GM12878 (cell line): Measurements from ENCODE around the gene CLNK. TPM values are rescaled to one million over a fixed set of nuclear protein-coding genes. Genes with fewer than 3 reads are reported as not detected.

Experiments
- ATAC-seq: fragments of 200-7000 bp; cut with Tn5 transposase; 3 replicates; pipeline ENCODE4 v1.9.1; 2020; ENCODE audit warnings: mild to moderate bottlenecking, moderate library complexity
- BruUV-seq: library from RNA; stranded (reverse); fragments of 400-500 nt; replicated peaks from 2 replicates; lab custom pipeline; 2021; lab: Mats Ljungman, UMichigan
- CTCF ChIA-PET: fragments of 300-600 bp; sonication (Branson Sonifier 250); formaldehyde crosslinking; extraction: SDS; loops from one replicate; lab custom pipeline; 2021; ENCODE audit warnings: inconsistent platforms; lab: Yijun Ruan, JAX
- POLR2A ChIA-PET: fragments of 350-600 bp; formaldehyde crosslinking; extraction: SDS; loops from one replicate; lab custom pipeline; 2021; ENCODE audit warnings: inconsistent platforms; lab: Charles Lee
- RAD21 ChIA-PET: fragments of 300-600 bp; sonication (Branson Sonifier 250); formaldehyde crosslinking; loops from one replicate; lab custom pipeline; 2023; ENCODE audit warnings: antibody characterized with exemption; ENCODE audit not compliant: unreplicated experiment; lab: Charles Lee
- SMC1A ChIA-PET: fragments of 300-600 bp; sonication (Branson Sonifier 250); formaldehyde crosslinking; loops from one replicate; lab custom pipeline; 2023; ENCODE audit not compliant: unreplicated experiment, uncharacterized antibody; lab: Charles Lee
- DNase-seq: peaks from one replicate; pipeline ENCODE4 v3.0.0-alpha.2; 2011; ENCODE audit warnings: low read depth, low spot score
- FAIRE-seq: peaks from 3 replicates; lab custom pipeline; 2011; peaks lifted over from hg19 to GRCh38; lab: Jason Lieb, UNC
- H2AFZ ChIP-seq: 2 replicates; pipeline ENCODE4 v1.6.0; 2011; ENCODE audit warnings: low read depth, low read length, control low read depth; ENCODE audit not compliant: control insufficient read depth
- H3K27ac ChIP-seq: 2 replicates; pipeline ENCODE4 v1.5.1; 2011; ENCODE audit warnings: control low read depth; ENCODE audit not compliant: control insufficient read depth, insufficient read depth
- H3K27me3 ChIP-seq, 2 experiments: replicated peaks in 1 of 2; 2 replicates each; pipeline versions ENCODE4 v1.6.0 to v1.6.1; 2011; ENCODE audit warnings: low read length in 1 of 2; ENCODE audit not compliant: control insufficient read depth in 2 of 2, insufficient read depth in 2 of 2
- H3K36me3 ChIP-seq, 2 experiments: 2 replicates each; pipeline ENCODE4 v1.5.1; 2011; ENCODE audit warnings: low read length in 1 of 2; ENCODE audit not compliant: control insufficient read depth in 2 of 2, insufficient read depth in 2 of 2
- H3K4me1 ChIP-seq: 2 replicates; pipeline ENCODE4 v1.6.1; 2011; ENCODE audit warnings: mild to moderate bottlenecking, low read length, moderate library complexity, mixed read lengths; ENCODE audit not compliant: control insufficient read depth, insufficient read depth
- H3K4me2 ChIP-seq: 2 replicates; pipeline ENCODE4 v1.6.0; 2011; ENCODE audit warnings: control low read depth; ENCODE audit not compliant: control insufficient read depth, insufficient read depth
- H3K4me3 ChIP-seq: fragments of 200-600 bp; sonication (generic); 2 replicates; pipeline ENCODE4 v1.5.1; 2016
- H3K79me2 ChIP-seq: 2 replicates; pipeline ENCODE4 v1.6.0; 2011; ENCODE audit warnings: low read length; ENCODE audit not compliant: control insufficient read depth, insufficient read depth
- H3K9ac ChIP-seq: 2 replicates; pipeline ENCODE4 v1.8.0; 2011; ENCODE audit warnings: low read length, control low read depth, mixed read lengths; ENCODE audit not compliant: control insufficient read depth, insufficient read depth
- H3K9me3 ChIP-seq: replicated peaks from 3 replicates; pipeline ENCODE4 v1.5.1; 2011; ENCODE audit warnings: mild to moderate bottlenecking, low read length; ENCODE audit not compliant: control insufficient read depth, insufficient read depth
- H4K20me1 ChIP-seq: 2 replicates; pipeline ENCODE4 v1.6.0; 2011; ENCODE audit not compliant: control insufficient read depth, insufficient read depth
- ATF2 ChIP-seq: IDR thresholded peaks from 2 replicates; pipeline ENCODE4 v1.6.1; 2012; ENCODE audit warnings: low read length, inconsistent platforms
- CUX1 ChIP-seq: IDR thresholded peaks from 2 replicates; pipeline ENCODE4 v1.6.1; 2012; ENCODE audit warnings: improper control_type of control experiment, low read depth, low read length; ENCODE audit not compliant: insufficient replicate concordance
- IRF4 ChIP-seq: IDR thresholded peaks from 2 replicates; pipeline ENCODE4 v1.6.1; 2011; ENCODE audit warnings: low read depth, low read length
- MEF2A ChIP-seq: IDR thresholded peaks from 2 replicates; pipeline ENCODE4 v1.6.1; 2011; ENCODE audit warnings: low read depth, mild to moderate bottlenecking, low read length, moderate library complexity; ENCODE audit not compliant: insufficient read depth
- MTA3 ChIP-seq: IDR thresholded peaks from 2 replicates; pipeline ENCODE4 v1.6.1; 2012; ENCODE audit warnings: low read length, inconsistent platforms, borderline replicate concordance
- NFXL1 ChIP-seq: fragments of 450-650 bp; IDR thresholded peaks from 2 replicates; pipeline ENCODE4 v1.6.1; 2017; ENCODE audit warnings: antibody characterized with exemption, mild to moderate bottlenecking, borderline replicate concordance
- NRF1 ChIP-seq: conservative IDR thresholded peaks from 2 replicates; pipeline ENCODE4 v1.6.1; 2011; ENCODE audit warnings: mild to moderate bottlenecking, low read depth, low read length, improper control_type of control experiment
- POLR2A ChIP-seq: IDR thresholded peaks from 2 replicates; pipeline ENCODE4 v1.6.1; 2011; ENCODE audit warnings: low read depth, mild to moderate bottlenecking, low read length
- RCOR1 ChIP-seq: conservative IDR thresholded peaks from 2 replicates; pipeline ENCODE4 v1.6.1; 2012; ENCODE audit warnings: low read depth, low read length, improper control_type of control experiment
- RUNX3 ChIP-seq: IDR thresholded peaks from 2 replicates; pipeline ENCODE4 v1.6.1; 2012; ENCODE audit warnings: low read length, inconsistent platforms
- TCF12 ChIP-seq: IDR thresholded peaks from 2 replicates; pipeline ENCODE4 v1.6.1; 2011; ENCODE audit warnings: low read depth, mild to moderate bottlenecking, low read length
- ZNF384 ChIP-seq: IDR thresholded peaks from 2 replicates; pipeline ENCODE4 v1.6.1; 2012; ENCODE audit warnings: low read depth, mild to moderate bottlenecking, low read length, improper control_type of control experiment, borderline replicate concordance
- ZNF592 ChIP-seq: fragments of 450-650 bp; IDR thresholded peaks from 2 replicates; pipeline ENCODE4 v1.6.1; 2017; ENCODE audit warnings: mild to moderate bottlenecking, moderate library complexity
- WGBS: methylation state at CpG from one replicate; pipeline ENCODE4 v1.1.6; 2016; ENCODE audit warnings: low lambda C conversion rate; ENCODE audit not compliant: insufficient replicate concordance, insufficient coverage; ENCODE audit errors: missing lambda C conversion rate; 5-methylcytosine and 5-hydroxymethylcytosine counted together
- in situ Hi-C: fragments of 300-500 bp; cut with MboI; formaldehyde crosslinking; loops from 9 replicates; pipeline ENCODE4 v1.14.3; 2018; ENCODE audit warnings: mixed read lengths
- intact Hi-C: fragments of 100-400 bp; cut with micrococcal nuclease; formaldehyde crosslinking; loops from one replicate; pipeline ENCODE4 v1.14.2; 2022; ENCODE audit not compliant: unreplicated experiment
- polyA plus RNA-seq, 11 experiments: library from polyadenylated mRNA; depleted of rRNA in 4 of 11; unstranded in 6 of 11; stranded (reverse) in 5 of 11; fragments of >200 nt; fragmentation: Nextera tagmentation in 4 of 11; fragmentation: Illumina TruSeq in 1 of 11; extraction: Ambion mirVana in 4 of 11; extraction: Trizol in 1 of 11; gene quantifications; 1 replicate in 1 of 11; 2 replicates in 10 of 11; pipeline versions ENCODE4 v1.2.1 to v1.2.3, GENCODE V29; 2011 to 2016; ENCODE audit warnings: inconsistent platforms in 2 of 11, missing spikeins in 2 of 11, low read depth in 1 of 11
- total RNA-seq, 4 experiments: library from RNA; depleted of rRNA in 3 of 4; stranded (reverse); fragments of >200 nt in 3 of 4; fragmentation: Illumina TruSeq in 1 of 4; extraction: Trizol in 1 of 4; gene quantifications; 2 replicates each; pipeline versions ENCODE4 v1.2.1 to v1.2.3, GENCODE V29; 2013 to 2021

CLNK gene
- total and polyA plus RNA-seq, 10 of the 15 experiments (the other 5 are each of a cell fraction or from before 2014, with no cell fraction given): 2.1 to 14.3 (median 2.7) TPM

- Histone ChIP-seq H3K27ac (no peak overlapping the region), H3K36me3 (no peaks in the 10 kb centered on the region), H3K4me2 (no peak overlapping the region), H3K4me3 (no peak overlapping the region)
- WGBS: 43% methylated on average over 2 of the region's 2 CpGs
- POLR2A ChIA-PET: no interaction called here
- intact Hi-C loops: no loop called here
- SMC1A ChIA-PET: no interaction called here
- FAIRE-seq: no peak
- no peak for TF ChIP-seq TCF12
- no peak for TF ChIP-seq MTA3
- TF ChIP-seq ZNF384: no peak
- no peak for TF ChIP-seq ATF2
- no peak for TF ChIP-seq POLR2A
- no peak for TF ChIP-seq MEF2A
- no peak for TF ChIP-seq ZNF592
- no peak for TF ChIP-seq RCOR1
- no peak for TF ChIP-seq NFXL1
- TF ChIP-seq RUNX3: no peak
- TF ChIP-seq CUX1: no peak
- TF ChIP-seq NRF1: no peak
- TF ChIP-seq IRF4: no peak
- TF ChIP-seq, all 136 proteins: peak for 0
- in situ Hi-C loops: no loop called here
- Histone ChIP-seq H3K27me3 (no peaks in the 10 kb centered on the region), H3K79me2 (no peaks in the 10 kb centered on the region), H3K9ac (no peak overlapping the region), H2AFZ (no peak overlapping the region), H3K4me1 (no peaks in the 10 kb centered on the region), H4K20me1 (no peaks in the 10 kb centered on the region), H3K9me3 (no peaks in the 10 kb centered on the region)
- ATAC-seq (no peak), DNase-seq (no peak)
- RAD21 ChIA-PET: no interaction called here
- no TSS peak for BruUV-seq
- CTCF ChIA-PET: no interaction called here
These were observed 155.1 kb downstream of the CLNK start for GRCh38 chr4:10529291-10530136.
